Panc1 (cell line): ENCODE data around the gene NEGR1. TPM values are rescaled to one million over a fixed set of nuclear protein-coding genes. Genes with fewer than 3 reads are reported as not detected.

ENCODE experiments used
- ATAC-seq: fragments of 200-7000 bp; cut with Tn5 transposase; 2 replicates; pipeline ENCODE4 v1.9.1; 2020; ENCODE audit warnings: mild to moderate bottlenecking, moderate library complexity
- BruUV-seq: library from RNA; stranded (reverse); fragments of 400-500 nt; replicated peaks from 2 replicates; lab custom pipeline; 2021; lab: Mats Ljungman, UMichigan
- CTCF ChIA-PET: fragments of 300-600 bp; sonication (Branson Sonifier 250); formaldehyde crosslinking; loops from one replicate; lab custom pipeline; 2022; ENCODE audit warnings: antibody characterized with exemption; lab: Charles Lee
- POLR2A ChIA-PET: fragments of 300-600 bp; sonication (Branson Sonifier 250); formaldehyde crosslinking; loops from one replicate; lab custom pipeline; 2022; ENCODE audit warnings: antibody characterized with exemption; lab: Charles Lee
- DNase-seq: peaks from one replicate; pipeline ENCODE4 v3.0.0-alpha.2; 2010; ENCODE audit warnings: low read depth, low spot score
- H3K27ac ChIP-seq: 2 replicates; pipeline ENCODE4 v1.5.1; 2011; ENCODE audit warnings: mild to moderate bottlenecking, low read length, inconsistent platforms
- H3K27me3 ChIP-seq: fragments of 200-500 bp; sonication (Bioruptor generic); 2 replicates; pipeline ENCODE4 v1.6.0; 2014; ENCODE audit warnings: low read length, inconsistent platforms; ENCODE audit not compliant: control insufficient read depth, insufficient read depth
- H3K36me3 ChIP-seq: fragments of 200-500 bp; sonication (Bioruptor generic); 2 replicates; pipeline ENCODE4 v1.5.1; 2014; ENCODE audit warnings: inconsistent platforms, mild to moderate bottlenecking, low read length, moderate library complexity; ENCODE audit not compliant: control insufficient read depth, insufficient read depth
- H3K4me1 ChIP-seq: 2 replicates; pipeline ENCODE4 v1.5.1; 2011; ENCODE audit warnings: inconsistent platforms, mild to moderate bottlenecking, low read length, moderate library complexity; ENCODE audit not compliant: control insufficient read depth, insufficient read depth
- H3K4me3 ChIP-seq, 2 experiments: 2 replicates each; pipeline ENCODE4 v1.5.1; 2011 to 2012; ENCODE audit warnings: low read depth in 2 of 2, low read length in 2 of 2, mild to moderate bottlenecking in 2 of 2, inconsistent platforms in 1 of 2, moderate library complexity in 1 of 2
- H3K9me3 ChIP-seq: fragments of 200-500 bp; sonication (Bioruptor generic); 2 replicates; pipeline ENCODE4 v1.5.1; 2014; ENCODE audit warnings: low read depth, mild to moderate bottlenecking, inconsistent platforms, low read length, moderate library complexity; ENCODE audit not compliant: control insufficient read depth, insufficient read depth
- CTCF ChIP-seq: fragments of 450-650 bp; IDR thresholded peaks from 2 replicates; pipeline ENCODE4 v1.5.1; 2017; ENCODE audit warnings: mild to moderate bottlenecking
- POLR2AphosphoS5 ChIP-seq: IDR thresholded peaks from 2 replicates; pipeline ENCODE4 v1.6.1; 2012; ENCODE audit warnings: mild to moderate bottlenecking, low read depth, low read length, moderate library complexity
- REST ChIP-seq, 2 experiments: IDR thresholded peaks; 2 replicates each; pipeline ENCODE4 v1.6.1; 2011 to 2012; ENCODE audit warnings: low read depth in 2 of 2, control low read depth in 1 of 2, low read length in 1 of 2, mild to moderate bottlenecking in 1 of 2, moderate library complexity in 1 of 2; ENCODE audit not compliant: insufficient read depth in 1 of 2
- SIN3A ChIP-seq: IDR thresholded peaks from 2 replicates; pipeline ENCODE4 v1.6.1; 2012; ENCODE audit warnings: low read depth, mild to moderate bottlenecking, low read length, moderate library complexity, borderline replicate concordance; ENCODE audit not compliant: insufficient read depth
- TCF7L2 ChIP-seq: IDR thresholded peaks from 2 replicates; pipeline ENCODE4 v1.6.1; 2011; ENCODE audit warnings: mild to moderate bottlenecking, low read depth, low read length, inconsistent platforms
- in situ Hi-C: cut with HindIII; loops from 2 replicates; pipeline ENCODE4 v1.10.0; 2016; ENCODE audit warnings: low sequenced_read_pairs, low pct_unique_long_range_greater_than_20kb
- intact Hi-C: fragments of 100-400 bp; cut with micrococcal nuclease; formaldehyde crosslinking; loops from one replicate; pipeline ENCODE4 v1.10.0; 2022; ENCODE audit not compliant: unreplicated experiment
- total RNA-seq: library from RNA; stranded (reverse); gene quantifications from one replicate; pipeline ENCODE4 v1.2.1, GENCODE V29; 2021; ENCODE audit not compliant: unreplicated experiment

NEGR1 gene
- total RNA-seq, 1 experiment from 2014 or later, result 2.7 TPM

GRCh38 chr1:71638081-71638766 lies 644.1 kb downstream of the NEGR1 start:
- ChIA-PET POLR2A (no interaction called here), CTCF (no interaction called here)
- no TSS peak for BruUV-seq
- in situ Hi-C loops (no loop called here), intact Hi-C loops (no loop called here)
- TF ChIP-seq POLR2AphosphoS5 (no peak), REST (IDR thresholded peaks at IDR 0.05; ENCODE audit: insufficient read depth in 1 of 2, low read depth in 2 of 2, low read length in 1 of 2) (no peak), SIN3A (no peak), CTCF (no peak), TCF7L2 (no peak)
- Histone ChIP-seq H3K4me1 (no peaks in the 10 kb centered on the region), H3K27ac (no peak overlapping the region), H3K4me3 (no peak overlapping the region), H3K9me3 (no peaks in the 10 kb centered on the region), H3K27me3 (no peaks in the 10 kb centered on the region), H3K36me3 (no peaks in the 10 kb centered on the region)
- ATAC-seq, result no peak
- no peak for DNase-seq

GRCh38 chr1:71635568-71635967 lies 646.8 kb downstream of the NEGR1 start:
- no peak overlapping the region for H3K4me3 ChIP-seq
- ChIA-PET CTCF (no interaction called here), POLR2A (no interaction called here)
- intact Hi-C loops, result no loop called here
- TF ChIP-seq CTCF, result no peak
- TF ChIP-seq TCF7L2, result no peak
- TF ChIP-seq REST (IDR thresholded peaks at IDR 0.05; ENCODE audit: insufficient read depth in 1 of 2, low read depth in 2 of 2, low read length in 1 of 2), result no peak
- no peak for TF ChIP-seq POLR2AphosphoS5
- TF ChIP-seq SIN3A, result no peak
- no peaks in the 10 kb centered on the region for H3K4me1 ChIP-seq
- H3K9me3 ChIP-seq, result no peaks in the 10 kb centered on the region
- H3K36me3 ChIP-seq, result no peaks in the 10 kb centered on the region
- in situ Hi-C loops, result no loop called here
- H3K27me3 ChIP-seq, result no peaks in the 10 kb centered on the region
- H3K27ac ChIP-seq, result no peak overlapping the region
- DNase-seq, result no peak
- BruUV-seq, result no TSS peak
- ATAC-seq, result no peak
